HG02678 (cell line): Measurements from ENCODE around the gene CYP8B1.

Experiments used
- ATAC-seq: cut with Tn5 transposase; IDR thresholded peaks from one replicate; pipeline ENCODE4 v1.9.1; 2021; ENCODE audit warnings: mild to moderate bottlenecking, moderate library complexity; ENCODE audit not compliant: unreplicated experiment

Gene CYP8B1

DNA sequence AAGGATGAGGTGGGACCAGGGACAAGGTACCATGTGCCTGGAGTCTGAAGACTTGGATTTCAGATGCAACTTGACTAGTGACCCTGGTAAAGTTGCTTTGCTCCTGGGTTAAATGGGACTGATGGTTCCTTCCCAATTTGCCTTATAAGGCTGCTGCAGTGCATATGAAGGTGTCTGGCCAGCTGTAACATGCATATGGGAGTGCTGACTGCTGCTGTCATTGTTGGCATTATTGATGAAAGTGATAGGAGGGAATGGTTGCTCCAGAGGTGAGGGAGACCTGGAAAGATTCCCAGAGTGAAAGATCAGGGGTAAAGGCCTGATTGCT is 20.5 kb downstream of the CYP8B1 start:
- no peak for ATAC-seq

DNA sequence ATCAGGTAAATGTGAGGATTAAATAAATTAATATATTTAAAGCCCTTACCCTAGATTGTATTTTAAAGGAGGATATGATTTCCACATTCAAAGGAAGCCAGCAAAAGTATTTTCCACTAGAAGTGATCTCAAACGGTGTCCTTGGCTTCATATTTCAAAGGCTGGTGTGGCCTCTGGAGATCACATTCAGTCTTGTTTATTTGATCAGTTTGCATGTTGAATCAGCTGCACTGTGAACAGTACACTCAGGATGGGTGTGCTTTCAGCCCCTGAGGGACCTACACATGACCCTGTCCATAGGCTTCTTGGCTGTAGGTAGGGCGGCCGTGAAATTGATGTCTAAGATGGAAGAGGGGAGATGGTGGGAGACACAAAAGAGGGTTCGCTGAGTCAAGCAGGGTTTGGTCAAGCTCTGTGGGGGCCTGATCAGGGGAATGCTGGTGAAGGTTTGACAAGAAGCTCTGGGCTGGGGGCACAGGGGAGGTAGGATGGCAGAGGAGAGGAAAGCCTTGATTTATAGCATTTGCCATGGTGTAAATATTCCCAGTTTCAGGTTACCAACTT is 21.9 kb downstream of the CYP8B1 start:
- no peak for ATAC-seq

DNA sequence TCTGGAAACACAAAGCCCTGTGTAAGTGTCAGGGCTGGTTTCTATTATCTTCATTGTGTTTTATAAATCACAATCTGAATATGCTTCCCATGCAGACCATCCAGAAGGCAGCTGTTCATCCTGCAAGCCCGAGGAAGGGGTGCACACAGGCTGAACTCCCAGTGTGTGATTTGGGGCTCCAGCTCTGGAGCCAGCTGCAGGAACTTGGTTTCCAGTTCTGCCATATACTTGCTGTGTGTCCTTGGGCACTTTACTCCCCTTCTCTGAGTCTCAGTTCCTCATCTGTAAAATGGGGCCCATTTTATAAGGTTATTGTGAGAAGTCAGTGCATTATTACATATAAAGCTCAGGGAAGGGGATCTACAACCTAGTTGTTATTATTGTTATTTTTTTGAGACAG is 22.6 kb downstream of the CYP8B1 start:
- ATAC-seq: no peak

GRCh38 chr3:42852441-42852840 is 23.2 kb downstream of the CYP8B1 start:
- no peak for ATAC-seq

DNA sequence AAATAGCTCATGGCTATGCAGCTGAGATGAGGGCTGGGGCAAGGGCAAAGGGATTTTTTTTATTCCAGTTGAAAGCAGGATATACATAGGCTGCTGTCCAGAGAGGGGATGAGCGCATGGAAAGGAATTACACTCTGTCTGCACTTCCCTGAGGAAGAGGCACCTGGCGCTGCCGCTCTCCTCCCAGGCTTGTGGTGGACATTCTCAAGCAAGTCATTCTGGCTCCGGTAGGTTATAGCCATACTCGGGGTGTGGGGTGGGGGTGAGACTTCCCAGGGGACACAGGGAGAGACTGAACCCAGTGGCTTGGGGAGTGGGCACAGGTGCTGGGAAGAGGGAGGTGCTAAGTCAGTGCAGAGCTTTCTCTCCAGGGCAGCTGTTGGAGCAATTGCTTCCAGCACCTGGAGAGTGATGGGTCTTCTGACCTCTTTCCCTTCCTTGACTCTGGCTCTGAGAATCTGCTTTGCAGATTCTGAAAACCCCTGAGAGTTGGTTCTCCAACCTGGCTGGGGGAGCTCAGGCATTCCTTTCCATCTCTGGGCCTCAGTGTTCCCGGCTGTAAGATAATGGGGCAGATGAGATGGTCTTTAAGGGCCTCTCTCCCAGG is 24.3 kb downstream of the CYP8B1 start:
- ATAC-seq: no peak

DNA sequence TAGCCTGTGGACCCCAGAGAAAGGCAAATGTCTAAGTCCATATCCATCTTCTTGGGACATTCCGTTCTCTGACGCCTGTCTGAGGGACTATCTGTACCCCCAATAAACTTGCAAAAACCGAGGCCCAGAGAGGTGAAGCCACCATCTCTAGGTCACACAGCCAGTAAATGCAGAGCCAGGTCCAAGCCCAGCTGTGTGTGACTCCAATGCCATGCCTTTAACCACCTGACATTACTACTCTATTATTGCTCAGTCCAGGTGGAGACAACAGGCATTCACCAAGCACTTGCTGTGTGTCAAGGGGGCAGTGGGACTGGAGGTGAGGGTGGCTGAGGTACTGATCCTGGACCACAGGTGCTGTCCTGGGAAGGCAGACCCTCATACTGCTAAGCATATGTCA is 25.4 kb downstream of the CYP8B1 start:
- ATAC-seq: no peak

DNA sequence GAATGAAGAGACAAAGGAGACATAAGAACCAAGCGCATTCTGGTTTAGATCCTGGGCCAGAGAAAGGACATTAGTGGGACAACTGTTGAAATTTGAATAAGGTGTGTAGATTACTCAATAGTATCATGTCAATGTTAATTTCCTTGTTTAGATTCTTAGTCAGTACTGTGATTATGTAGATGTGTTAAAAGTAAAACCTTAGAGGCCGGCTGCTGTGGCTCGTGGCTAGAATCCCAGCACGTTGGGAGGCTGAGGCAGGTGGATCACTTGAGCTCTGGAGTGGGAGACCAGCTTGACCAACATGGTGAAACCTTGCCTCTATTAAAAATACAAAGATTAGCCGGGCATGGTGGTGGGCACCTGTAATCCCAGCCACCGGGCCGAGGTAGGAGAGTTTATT is 26.7 kb downstream of the CYP8B1 start:
- ATAC-seq: no peak

- ATAC-seq: no peak
These were observed 27.9 kb downstream of the CYP8B1 start for GRCh38 chr3:42847731-42848130.

- peak; percentile 58 for ATAC-seq
These were observed 28.8 kb downstream of the CYP8B1 start for GRCh38 chr3:42846685-42847522.

DNA sequence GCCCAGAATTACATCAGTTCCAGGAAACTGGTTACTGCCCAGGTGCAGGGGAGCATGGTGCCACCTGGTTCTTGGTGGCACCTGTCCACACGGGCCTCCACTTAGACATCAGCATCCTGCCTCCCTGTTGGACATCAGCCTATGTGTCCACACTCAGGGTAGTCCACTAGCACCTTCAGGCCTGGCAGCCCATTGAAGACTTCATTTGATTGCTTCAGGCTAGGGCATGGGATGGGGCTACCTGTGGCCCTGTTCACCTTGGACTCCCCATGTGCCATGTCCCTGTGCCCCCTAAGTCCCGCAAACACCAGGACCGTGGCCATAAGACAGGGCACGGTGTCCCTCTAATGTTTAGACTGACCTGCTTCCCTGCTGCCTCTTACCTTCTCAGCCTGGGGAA is 30.9 kb downstream of the CYP8B1 start:
- no peak for ATAC-seq

DNA sequence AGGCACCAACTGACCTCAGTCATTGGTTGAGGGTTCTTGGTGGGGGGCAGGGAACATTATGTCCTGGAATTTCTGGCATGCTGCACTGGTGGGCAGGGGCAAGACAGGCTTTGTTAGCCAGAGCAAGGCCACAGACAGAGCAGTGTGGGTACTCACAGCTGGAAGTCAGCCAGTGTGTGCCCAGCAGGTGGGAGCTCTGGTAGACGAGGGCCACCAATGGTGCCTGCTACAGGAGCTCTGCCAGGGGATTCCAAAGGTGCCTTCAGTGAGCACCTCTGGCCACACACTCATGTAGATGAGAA is 31.3 kb downstream of the CYP8B1 start:
- ATAC-seq: no peak

GRCh38 chr3:42843713-42844411 is 31.8 kb downstream of the CYP8B1 start:
- no peak for ATAC-seq

DNA sequence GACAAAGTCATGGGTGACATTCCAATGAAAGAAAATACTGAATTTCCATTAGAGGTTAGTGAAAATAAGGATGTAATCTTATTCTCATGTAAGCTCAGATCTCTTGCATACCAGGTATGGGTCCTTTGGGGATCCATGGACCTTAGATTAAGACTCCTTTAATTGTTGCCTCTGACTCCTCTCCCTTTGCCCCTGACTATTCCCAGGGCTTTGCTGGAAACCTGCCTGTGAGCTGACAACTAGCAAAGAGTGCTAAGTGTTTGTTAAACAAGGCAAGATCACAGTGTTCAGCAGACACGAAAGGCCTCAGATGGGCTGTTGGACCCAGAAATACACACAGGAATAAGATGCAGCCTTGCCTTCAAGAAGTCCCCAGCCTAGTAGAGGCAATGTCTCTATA is 34.3 kb downstream of the CYP8B1 start:
- ATAC-seq: no peak

DNA sequence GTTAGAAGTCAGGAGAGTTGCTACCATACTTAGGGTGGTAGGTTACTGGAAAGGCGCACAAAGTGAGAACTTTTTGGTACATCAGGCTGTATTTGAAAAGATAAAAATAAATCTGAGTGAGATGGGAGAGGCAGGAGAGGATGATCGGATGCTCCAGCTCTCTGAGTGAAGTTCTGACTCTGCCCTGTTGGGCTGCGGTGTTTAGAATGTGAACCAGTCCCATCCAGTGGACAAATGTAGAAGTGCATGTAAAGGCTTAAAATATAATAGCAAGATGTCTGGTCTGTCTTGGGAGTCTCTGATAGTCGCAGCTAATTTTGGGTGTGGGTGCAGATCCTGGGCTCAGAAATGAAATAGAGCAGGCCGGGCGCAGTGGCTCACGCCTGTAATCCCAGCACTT is 36.1 kb downstream of the CYP8B1 start:
- ATAC-seq: peak; percentile 94

GRCh38 chr3:42838571-42838970 is 37.1 kb downstream of the CYP8B1 start:
- ATAC-seq: no peak

- ATAC-seq: no peak
These were observed 39.2 kb downstream of the CYP8B1 start for GRCh38 chr3:42836150-42837123.

DNA sequence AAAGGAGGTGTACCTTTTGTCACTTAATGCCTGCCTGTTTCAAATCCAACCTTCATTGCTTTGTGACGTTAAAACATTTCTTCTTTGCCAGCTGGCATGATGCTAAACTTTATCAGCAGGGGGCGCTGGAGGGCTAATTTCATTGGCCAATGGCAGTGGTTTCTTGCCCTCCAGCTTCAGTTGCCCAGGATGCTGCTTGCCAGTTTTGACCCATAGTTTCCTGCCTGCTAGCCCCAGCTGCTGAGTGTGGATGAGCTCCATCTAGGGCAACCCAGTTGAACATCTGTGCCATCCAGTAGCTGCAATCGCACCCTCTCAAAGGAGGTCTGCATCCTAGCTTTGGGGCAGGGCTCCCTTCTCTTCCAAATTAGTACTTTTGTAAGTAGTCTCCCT is 44.4 kb downstream of the CYP8B1 start:
- ATAC-seq: peak; percentile 58

DNA sequence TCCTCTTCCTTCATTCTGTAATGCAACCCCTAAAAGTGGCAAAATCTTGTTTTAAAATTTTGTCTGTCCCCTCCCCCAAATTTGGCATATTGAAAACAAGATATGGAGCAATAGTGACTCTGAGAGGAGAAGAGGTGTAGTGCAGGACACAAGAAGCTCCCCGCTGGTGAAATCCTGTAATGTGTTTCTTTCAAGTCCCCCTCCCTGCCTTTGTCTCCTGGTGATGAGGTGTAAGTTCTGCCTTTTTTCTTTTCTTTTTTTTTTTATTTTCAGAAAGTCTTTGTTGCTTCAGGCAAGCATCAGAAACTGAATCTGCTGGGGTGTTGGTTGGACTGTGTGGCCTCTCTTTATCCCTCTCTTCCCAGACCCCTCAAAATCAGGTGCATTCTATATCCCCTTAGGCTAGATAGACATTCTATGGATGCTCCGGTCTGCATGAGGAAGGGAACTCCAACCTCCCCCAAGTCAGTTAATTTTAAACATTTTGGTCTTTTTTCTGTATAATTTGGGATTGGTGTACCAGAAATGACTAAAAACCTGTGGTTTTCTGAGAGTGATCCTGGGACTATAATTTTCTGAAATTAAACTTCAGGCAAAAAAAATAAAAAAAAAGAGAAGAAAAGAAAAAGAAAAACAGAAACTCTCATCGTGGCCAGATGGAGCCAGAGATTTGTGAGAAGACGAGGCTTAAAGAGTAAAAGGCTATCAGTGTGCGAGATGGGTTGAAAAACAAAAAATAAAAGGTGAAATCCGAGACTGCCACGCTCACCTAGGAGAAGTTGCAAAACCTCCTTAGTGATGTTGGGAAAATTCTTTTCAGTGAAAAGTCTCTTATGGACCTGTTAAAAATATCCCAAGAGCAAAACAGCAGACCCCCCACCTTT is 45.0 kb downstream of the CYP8B1 start:
- no peak for ATAC-seq

GRCh38 chr3:42829628-42830436 is 45.8 kb downstream of the CYP8B1 start:
- no peak for ATAC-seq
